ENCODE measurements around the gene CTSS. TPM values are rescaled to one million over a fixed set of nuclear protein-coding genes. Genes with fewer than 3 reads are reported as not detected.
"Not testable (repeated sequence)": the region's sequence is repeated elsewhere in the genome, so short reads cannot be mapped to it uniquely, and the experiment has no call there.

Gene CTSS
- total RNA-seq, 4 donors from 2014 or later, result 97.4 to 146 (median 133) TPM

GRCh38 chr1:150799089-150799488, 33.5 kb upstream of the CTSS start:
- no peak for DNase-seq
- Histone ChIP-seq H3K27me3 (no peaks in the 10 kb centered on the region), H3K36me3 (peaks cover 0 to 55% (median 0%) of the 10 kb centered on the region in 3 donors), H3K4me1 (no peaks in the 10 kb centered on the region), H3K27ac (no peak overlapping the region), H3K4me3 (no peak overlapping the region), H3K9me3 (no peaks in the 10 kb centered on the region)
- TF ChIP-seq CTCF (IDR thresholded peaks at IDR 0.05) (no peak), POLR2A (IDR thresholded peaks at IDR 0.05) (no peak)

GRCh38 chr1:150798525-150798924, 32.9 kb upstream of the CTSS start:
- DNase-seq, result no peak
- Histone ChIP-seq H3K4me3 (no peak overlapping the region), H3K9me3 (no peaks in the 10 kb centered on the region), H3K27me3 (no peaks in the 10 kb centered on the region), H3K4me1 (no peaks in the 10 kb centered on the region), H3K36me3 (peaks cover 0 to 55% (median 0%) of the 10 kb centered on the region in 3 donors), H3K27ac (no peak overlapping the region)
- TF ChIP-seq POLR2A (IDR thresholded peaks at IDR 0.05) (no peak), CTCF (IDR thresholded peaks at IDR 0.05) (no peak)

- H3K27ac ChIP-seq, result no peak overlapping the region
- no peaks in the 10 kb centered on the region for H3K4me1 ChIP-seq
- H3K27me3 ChIP-seq, result no peaks in the 10 kb centered on the region
- H3K9me3 ChIP-seq, result no peaks in the 10 kb centered on the region
- H3K36me3 ChIP-seq, result peaks cover 0 to 47% (median 0%) of the 10 kb centered on the region in 3 donors
- DNase-seq, result no peak
- H3K4me3 ChIP-seq, result no peak overlapping the region
- TF ChIP-seq POLR2A (IDR thresholded peaks at IDR 0.05) (no peak), CTCF (IDR thresholded peaks at IDR 0.05) (no peak)
These were observed 30.8 kb upstream of the CTSS start for GRCh38 chr1:150796374-150796773.

- not testable (repeated sequence) for H3K27ac ChIP-seq, H3K4me1 ChIP-seq, H3K9me3 ChIP-seq, H3K27me3 ChIP-seq, H3K4me3 ChIP-seq, DNase-seq
- H3K36me3 ChIP-seq, result peaks cover 0 to 37% (median 0%) of the 10 kb centered on the region in 3 donors
These were observed 28.2 kb upstream of the CTSS start for GRCh38 chr1:150793778-150794177.

- H3K36me3 ChIP-seq, result peaks cover 0 to 31% (median 0%) of the 10 kb centered on the region in 3 donors
- H3K27me3 ChIP-seq, result no peaks in the 10 kb centered on the region
- DNase-seq, result no peak
- H3K9me3 ChIP-seq, result no peaks in the 10 kb centered on the region
- no peak overlapping the region for H3K4me3 ChIP-seq
- no peaks in the 10 kb centered on the region for H3K4me1 ChIP-seq
- TF ChIP-seq CTCF (IDR thresholded peaks at IDR 0.05) (no peak), POLR2A (IDR thresholded peaks at IDR 0.05) (no peak)
- H3K27ac ChIP-seq, result no peak overlapping the region
These were observed 27.6 kb upstream of the CTSS start for GRCh38 chr1:150793221-150793620.

- DNase-seq, result no peak
- no peaks in the 10 kb centered on the region for H3K27me3 ChIP-seq
- no peak for TF ChIP-seq POLR2A (IDR thresholded peaks at IDR 0.05)
- no peak for TF ChIP-seq CTCF (IDR thresholded peaks at IDR 0.05)
- no peak overlapping the region for H3K27ac ChIP-seq
- no peaks in the 10 kb centered on the region for H3K4me1 ChIP-seq
- peaks cover 0 to 15% (median 0%) of the 10 kb centered on the region in 3 donors for H3K36me3 ChIP-seq
- no peak overlapping the region for H3K4me3 ChIP-seq
- H3K9me3 ChIP-seq, result no peaks in the 10 kb centered on the region
These were observed 26.0 kb upstream of the CTSS start for GRCh38 chr1:150791585-150791984.
